CD4-positive, alpha-beta T cell treated with Interleukin-10 for 1 hour (primary cell): Measurements from ENCODE around the gene NT5M.
A peak's percentile ranks its signal among the peaks of the same experiment; 100 is the strongest.

Experiments used
- DNase-seq: peaks from one replicate; pipeline ENCODE4 v3.0.0-alpha.2; 2020

NT5M gene

DNA sequence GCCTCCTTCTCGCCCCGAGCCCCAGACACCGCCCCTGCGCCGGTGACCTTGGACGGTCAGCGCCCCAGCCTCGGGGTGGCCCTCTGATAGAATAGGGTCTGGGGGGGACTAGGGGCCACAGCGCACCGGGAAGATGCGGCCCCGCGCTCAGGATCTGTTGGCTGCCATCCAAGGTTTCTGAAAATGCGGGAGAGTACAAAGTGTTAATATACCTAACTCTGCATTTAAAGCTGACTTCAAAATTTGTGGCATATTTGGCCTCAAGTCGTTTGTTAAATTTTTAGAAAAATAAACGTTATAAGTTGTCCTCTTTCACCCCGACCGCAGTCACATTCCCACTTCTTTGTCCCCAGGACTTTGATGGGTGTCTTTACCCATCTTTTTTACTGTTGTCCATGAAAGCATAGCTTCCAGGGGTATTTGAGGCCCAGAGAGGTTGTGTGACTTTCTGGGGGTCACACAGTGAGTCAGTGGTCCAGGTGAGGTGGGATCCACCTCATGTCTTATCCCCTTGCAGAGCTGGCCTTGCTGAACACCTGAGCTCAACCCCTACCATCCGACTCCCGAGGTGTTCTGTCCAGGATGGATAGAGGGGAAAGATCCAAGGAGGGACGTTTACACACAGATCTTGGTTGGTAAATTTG, 796 bp downstream of the NT5M start:
- DNase-seq = no peak

DNA sequence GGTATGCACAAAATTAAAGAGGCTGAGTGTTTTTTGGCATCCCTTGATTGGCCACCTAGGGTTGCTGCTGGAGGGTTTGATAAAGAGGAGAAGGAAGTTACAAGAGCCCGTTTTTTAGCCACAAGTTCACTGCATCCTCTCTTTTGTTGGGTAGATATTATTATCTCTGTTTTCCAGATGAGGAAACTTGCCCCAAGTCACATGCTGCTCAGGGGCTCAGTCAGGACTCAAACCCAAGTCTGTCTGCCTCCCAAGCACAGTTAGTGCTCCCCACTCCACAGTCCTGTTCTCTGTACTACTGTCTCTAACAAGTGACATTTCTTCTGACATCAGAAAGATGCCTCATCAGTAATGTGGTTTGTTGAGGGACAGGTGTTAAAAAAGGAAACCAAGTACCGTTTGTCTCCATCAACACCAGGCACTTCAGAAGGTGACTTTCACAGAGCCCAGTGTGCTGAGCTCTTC, 1.4 kb downstream of the NT5M start:
- DNase-seq = peak; percentile 73

- DNase-seq = peak; percentile 74
Measured at GRCh38 chr17:17305281-17305801, 2.2 kb downstream of the NT5M start.

DNA sequence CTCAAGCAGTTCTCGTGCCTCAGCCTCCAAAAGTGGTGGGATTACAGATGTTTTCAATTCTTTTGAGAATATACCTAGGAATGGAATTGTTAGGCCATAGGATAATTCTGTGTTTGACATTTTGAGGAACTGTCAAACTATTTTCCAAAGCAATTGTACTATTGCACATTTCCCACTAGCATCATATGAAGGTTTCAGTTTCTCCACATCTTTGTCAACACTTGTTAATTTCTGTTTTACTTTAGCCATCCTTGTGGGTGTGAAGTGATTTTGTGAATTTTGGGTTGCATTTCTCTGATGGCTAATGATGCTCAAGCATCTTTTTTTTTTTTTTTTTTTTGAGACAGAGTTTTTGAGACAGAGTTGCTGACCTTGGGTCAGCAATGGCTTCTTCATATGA, 6.2 kb downstream of the NT5M start:
- no peak for DNase-seq

DNA sequence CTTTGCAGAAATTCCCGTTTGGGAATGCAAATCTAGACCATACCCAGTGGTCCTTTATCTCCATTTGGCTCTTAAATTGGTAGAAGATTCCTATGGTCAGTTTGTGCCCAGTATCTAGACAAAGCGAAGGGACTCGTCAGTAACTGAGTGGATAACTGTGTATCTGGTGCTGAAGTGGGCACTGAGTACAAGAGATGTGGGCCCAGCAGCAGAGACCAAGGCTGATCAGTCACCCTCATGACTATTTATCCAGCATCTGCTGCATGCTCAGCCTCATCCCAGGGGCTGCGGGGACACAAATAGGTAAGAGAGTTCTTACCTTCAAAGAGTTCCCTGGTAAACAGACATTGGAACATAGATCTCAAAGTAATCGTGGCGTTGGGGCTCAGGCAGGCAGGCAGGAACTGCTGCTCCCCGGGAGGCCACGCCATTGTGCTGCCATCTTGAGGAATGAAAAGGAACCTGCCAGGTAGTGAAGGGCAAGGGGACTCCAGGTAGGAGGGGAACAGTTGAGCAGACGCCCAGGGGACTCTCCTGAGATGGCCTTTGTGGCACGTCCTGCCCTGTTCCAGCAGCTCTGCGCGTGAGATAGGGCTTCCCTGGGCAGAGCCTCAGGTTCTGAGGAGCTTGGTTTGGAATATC, 10.3 kb downstream of the NT5M start:
- peak; percentile 83 for DNase-seq

GRCh38 chr17:17314501-17315071, 11.4 kb downstream of the NT5M start:
- no peak for DNase-seq

DNA sequence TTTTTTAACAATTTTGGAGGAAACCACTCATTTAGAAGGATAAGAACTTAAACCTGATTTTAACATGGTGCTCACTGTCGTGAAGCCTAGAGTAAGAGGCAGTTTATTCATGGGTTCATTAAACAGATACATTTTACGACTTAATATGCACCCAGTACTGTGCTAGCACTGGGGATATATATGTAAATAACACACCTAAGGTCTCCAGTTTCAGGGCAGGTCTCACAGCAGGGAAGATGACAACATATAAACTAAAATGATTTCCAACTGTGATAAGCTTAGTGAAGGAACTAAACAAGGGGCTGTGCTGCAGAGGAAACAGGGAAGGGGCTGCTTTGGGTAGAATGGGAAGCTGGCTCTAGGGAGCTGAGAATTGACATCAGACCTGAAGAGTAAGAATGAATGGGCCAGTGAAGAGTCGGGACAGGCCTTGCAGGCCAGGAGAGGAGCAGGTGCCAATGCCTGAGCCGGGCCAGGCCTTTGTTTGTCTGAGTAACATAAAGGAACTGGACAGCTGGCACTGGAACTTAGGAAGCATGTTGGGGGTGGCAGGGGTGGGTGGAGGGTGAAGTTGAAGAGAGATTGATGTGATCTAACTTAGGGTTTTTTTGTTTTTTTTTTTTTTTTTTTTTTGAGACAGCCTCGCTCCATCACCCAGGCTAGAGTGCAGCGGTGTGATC, 12.1 kb downstream of the NT5M start:
- no peak for DNase-seq

DNA sequence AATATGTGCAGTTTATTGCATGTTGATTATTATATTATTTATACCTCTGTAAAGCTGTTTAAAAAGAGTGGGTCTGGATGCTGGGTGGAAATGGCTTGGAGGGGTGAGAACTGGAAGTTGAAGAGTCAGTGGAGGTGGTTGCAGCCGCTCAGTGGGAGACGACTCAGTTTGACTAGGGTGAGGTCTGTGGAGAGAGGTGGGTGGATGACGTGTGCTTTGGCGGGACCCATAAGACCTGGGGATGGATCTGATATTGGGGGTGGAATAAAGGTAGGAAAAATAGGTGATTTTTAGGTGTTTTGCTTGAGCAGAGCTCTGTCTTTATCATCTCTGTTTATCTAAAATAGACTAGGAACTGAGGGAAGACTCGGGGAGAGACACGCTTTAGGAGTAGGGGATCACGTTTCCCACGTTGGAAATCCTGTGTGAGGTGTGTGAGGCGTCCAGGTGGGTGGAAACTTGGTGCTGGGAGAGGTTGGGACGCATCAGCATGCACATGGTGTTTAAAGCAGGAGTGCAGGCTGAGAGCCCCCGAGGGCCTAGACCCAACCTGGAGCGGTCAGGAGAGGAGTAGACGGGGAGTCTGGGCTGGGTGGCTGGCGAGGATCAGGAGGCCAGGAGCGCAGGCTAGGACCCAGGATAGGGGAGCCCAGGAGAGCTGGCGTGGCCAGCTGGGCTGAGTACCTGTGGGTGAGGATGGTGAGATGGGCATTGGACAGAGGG, 17.2 kb downstream of the NT5M start:
- no peak for DNase-seq

DNA sequence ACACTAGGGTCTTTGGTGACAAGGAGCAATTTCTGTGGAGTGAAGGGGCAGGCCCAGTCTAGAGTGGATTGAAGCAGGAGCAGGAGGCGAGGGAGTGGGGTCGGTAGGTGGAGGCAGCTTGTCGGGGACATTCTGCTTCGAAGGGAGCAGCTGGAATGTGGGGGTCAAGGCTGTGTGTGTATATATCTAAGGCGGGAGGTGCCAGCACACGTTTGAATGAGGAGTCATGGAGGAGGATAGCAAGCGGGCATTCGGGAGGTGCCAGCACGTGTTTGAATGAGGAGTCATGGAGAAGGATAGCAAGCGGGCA, 17.7 kb downstream of the NT5M start:
- no peak for DNase-seq

DNA sequence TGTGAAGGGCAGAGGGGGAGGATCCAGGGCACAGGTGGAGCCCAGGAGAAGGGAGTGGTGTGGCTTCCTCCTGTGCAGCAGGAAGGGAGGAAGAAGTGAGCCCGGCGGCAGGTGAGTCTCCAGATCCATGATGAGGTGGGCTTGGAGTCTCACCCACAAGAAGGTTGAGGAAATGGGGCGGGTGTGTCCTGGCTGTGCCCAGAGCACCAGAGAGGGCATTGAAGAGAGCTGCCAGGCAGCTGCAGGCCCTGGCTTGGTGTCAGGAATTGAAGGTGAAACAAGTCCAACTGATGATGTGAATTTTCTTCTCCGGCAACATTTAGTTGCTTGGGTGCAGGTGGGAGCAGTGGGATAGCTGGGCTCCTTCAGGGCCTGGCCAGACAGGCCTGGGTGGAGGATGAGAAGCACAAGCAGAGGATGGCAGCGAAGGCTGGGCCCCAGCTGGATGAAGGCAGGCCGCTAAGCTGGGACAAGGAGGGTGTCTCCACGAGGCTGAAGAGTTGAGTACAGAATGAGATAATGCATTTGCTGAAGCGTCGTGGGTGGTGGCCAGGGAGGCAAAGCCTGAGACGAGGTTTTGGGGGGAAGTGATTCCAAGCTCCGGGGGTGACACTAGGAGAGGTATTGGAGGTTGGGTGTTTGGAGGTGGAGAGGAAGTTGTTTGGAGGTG, 18.3 kb downstream of the NT5M start:
- no peak for DNase-seq

- no peak for DNase-seq
Measured at GRCh38 chr17:17322516-17323510, 19.6 kb downstream of the NT5M start.

DNA sequence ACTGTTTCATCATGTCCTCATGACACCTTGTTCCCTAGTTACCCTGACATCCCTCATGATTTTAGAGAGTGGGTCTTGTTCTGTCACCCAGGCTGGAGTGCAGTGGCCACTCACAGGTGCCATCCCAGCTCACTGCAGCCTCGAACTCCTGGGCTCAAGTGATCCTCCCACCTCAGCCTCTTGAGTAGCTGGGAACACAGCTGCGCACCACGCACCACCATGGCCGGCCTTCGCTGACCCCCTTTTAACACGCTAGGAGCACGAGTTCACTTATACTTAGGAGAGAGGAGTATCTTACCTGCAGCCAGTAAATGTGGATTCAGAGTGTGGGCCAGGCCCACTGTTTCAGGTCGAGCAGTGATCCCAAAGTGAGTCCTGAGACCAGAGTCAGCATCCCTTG, 21.4 kb downstream of the NT5M start:
- no peak for DNase-seq

GRCh38 chr17:17325228-17325627, 22.1 kb downstream of the NT5M start:
- no peak for DNase-seq

GRCh38 chr17:17325816-17326215, 22.6 kb downstream of the NT5M start:
- no peak for DNase-seq

DNA sequence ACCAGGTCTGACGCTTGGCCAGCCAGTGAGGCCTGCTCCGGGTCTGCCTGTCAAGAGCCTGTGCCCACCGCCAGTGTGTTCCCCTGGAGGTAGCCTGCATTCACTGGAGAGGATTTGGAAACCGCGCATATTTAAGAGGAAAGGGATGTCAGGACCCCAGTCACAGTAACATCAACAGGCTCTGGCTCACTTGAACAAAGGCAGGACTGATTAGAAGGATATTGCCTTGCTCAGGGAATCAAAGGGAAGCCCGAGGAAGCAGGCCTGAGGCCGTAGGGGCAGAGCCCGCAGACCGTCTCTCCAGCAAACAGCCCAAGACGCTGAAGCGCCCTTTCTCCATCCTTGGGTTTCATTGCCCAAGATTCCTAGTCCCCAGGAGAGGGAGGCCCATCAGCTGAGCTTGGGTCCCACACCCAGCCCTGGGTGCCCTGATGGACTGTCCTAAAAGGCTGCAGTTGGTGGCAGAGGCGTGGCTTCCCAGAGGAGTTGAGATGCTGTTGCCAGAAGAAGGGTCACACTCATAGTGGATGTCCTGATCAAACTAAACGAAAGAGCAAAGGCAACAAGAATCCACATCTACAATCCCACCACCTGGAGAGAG, 23.2 kb downstream of the NT5M start:
- no peak for DNase-seq

DNA sequence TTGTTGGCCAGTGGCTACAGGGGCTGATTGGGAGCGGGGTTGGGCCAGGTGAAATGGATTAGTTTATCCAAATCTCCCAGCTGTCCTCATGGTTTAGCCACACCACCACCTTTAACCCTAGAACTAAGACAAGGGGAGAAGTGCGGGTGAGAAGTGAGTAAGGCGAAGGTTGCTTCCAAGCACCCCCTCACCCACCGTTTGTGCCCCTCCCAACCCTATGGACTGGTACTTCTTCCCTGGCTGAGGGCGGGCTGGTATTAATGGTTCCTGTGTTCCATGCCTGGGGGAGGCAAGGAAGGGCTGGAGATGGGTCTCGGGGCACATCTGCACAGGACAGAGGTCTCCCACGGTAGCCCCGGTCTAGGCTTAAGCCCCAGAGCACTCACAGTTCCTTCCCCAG, 25.1 kb downstream of the NT5M start:
- no peak for DNase-seq

GRCh38 chr17:17341452-17341851, 38.3 kb downstream of the NT5M start:
- no peak for DNase-seq

DNA sequence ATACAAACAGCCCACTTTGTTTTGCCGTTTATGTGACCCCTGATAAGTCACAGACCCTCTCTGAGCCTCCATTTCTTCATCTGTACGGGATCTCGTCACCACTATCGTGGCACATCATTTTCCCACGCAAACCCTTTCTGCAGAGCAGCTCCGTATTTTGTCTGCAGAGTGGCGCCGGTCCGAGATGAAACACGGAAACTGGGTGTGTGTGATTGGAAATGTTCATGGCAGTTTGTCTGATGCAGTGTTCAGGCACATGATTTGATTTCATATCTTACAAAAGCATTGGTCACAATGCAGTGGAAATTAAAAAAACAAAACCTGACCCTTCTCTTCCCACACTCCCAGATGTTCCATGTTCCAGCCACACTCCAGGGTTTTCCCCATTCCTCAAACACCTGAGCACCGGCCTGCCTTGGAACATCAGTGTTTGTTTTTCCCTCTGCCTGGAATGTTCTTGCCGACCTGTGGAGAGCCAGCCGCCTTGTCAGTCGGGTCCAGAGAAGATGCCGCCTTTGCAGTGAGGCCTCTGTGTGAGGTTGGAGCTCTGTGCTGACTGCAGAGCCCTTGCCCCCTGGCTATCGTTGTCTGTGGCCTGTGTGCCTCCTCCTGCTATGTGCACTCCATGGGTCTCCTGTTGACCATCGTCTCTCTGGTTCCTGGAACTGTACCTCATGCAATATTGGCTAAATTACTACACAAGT, 39.2 kb downstream of the NT5M start:
- DNase-seq = no peak

DNA sequence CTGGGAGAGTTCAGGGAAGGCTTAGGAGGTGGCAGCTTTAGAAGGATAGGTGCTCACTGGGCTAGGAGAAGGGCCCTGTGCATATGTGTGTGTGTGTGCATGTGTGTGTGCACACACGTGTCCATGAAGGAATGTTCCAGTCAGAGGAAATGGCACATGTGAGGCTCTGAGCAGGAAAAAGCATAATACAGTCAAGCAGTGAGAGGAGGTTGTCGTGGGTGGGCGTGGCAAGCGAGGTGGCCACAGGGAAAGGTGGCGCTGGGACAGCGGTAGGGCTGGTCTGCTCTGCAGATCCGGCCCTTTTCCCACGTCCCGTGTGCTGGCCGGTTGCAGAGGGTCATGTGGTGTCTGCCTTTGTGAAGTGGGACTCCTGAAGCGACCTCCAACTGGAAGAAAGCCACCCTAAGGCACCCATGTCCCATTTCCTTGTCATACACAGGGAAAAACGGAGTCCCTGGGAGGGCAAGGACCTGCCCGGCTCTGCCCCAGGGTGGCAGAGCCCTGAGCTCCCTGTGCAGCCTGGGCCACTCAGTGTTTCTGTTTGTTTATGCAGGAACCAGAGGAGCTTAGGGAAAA, 40.1 kb downstream of the NT5M start:
- no peak for DNase-seq
